Activated CD4-positive, alpha-beta T cell treated with anti-CD3 and anti-CD28 coated beads, Interleukin-2, amount 50 U/mL, for 4 hours (primary cell): ENCODE measurements around the gene HAUS2.

Experiments
- DNase-seq, 2 experiments: peaks; one replicate each; pipeline ENCODE4 v3.0.0-alpha.2; 2020

The HAUS2 gene

DNA sequence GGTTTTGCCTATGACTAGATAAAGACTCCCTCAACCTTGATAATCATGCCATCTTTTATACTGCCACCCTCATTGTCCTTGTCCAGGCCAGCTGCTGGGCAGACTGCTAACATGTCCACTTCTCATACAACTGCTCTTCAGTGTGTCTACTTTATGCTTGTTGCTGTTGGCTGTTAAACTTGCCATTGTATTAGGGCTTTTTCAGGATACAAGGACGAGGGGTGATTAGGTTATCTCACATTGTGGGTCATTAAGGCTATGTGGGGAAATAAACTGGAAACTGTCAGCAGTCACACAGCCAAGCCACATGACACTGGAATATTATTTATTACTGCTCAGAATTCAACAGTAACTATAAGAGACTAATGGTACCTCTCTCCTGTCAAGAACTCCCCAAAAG, 62.9 kb downstream of the HAUS2 start:
- DNase-seq: no peak

DNA sequence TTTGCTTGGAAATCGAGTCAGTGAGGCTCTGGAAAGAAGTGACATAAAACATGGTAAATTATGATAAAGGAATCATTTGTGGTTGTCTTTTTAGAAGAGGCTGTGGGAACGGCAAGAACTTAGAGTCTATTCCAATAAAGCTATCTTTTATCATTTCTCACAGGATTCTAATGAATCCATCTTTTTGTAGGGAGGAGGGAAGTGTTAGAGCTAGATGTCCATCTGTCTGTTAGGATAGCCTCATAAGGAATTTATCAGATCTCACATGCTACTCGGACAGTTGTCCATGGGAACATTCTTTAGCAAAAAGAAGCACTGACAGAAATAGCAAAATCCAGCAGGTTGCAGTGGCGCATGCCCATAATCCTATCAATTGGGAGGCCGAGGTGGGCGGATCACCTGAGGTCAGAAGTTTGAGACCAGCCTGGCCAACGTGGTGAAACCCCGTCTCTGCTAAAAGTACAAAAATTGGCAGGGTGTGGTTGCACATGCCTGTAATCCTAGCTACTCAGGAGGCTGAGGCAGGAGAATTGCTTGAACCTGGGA, 63.8 kb downstream of the HAUS2 start:
- DNase-seq: no peak

DNA sequence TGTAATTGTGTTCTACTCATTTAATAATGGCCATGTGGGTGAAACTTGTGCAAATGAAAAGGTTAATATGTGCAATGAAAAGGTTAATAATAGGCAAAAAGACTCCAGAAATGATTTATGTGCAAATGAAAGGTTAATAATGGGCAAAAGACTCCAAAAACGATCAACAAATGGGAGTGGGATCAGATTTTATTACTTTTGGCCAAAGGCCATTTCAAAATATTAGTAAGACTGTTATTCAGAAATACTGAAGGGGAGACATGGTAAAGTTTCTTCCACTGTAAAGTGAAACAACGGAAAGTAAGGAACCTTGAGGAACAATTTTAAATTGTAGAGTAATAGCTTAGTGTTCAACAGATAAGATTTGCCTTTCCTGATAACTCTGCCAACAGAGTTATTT, 67.5 kb downstream of the HAUS2 start:
- DNase-seq: no peak
